ENCODE results near the gene CYP39A1.

DNA sequence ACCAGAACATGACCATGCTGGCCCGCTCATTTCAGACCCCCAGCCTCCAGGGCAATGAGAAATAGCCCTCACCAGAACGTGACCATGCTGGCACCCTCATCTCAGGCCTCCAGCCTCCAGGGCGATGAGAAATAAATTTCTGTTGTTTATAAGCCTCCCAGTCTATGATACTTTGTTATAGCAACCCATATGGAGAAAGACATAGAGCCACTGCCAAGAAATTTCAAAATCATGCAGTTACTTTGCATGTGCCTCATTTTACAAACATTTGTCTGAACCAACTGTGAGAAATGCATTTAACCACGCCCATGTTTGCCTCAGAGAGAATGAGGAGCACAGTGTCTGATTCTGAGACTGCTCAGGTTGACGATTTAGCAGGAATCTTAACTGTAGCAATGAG lies 15.5 kb downstream of the CYP39A1 start:
- TF ChIP-seq EZH2 (IDR thresholded peaks at IDR 0.05) (no peak), POLR2AphosphoS5 (IDR thresholded peaks at IDR 0.05; ENCODE audit: borderline replicate concordance, low read depth, low read length) (no peak)
